Gastroesophageal sphincter (tissue), 4 donors: ENCODE data around the gene BMI1. TPM values are rescaled to one million over a fixed set of nuclear protein-coding genes. Genes with fewer than 3 reads are reported as not detected.

ENCODE experiments used
- ATAC-seq: fragments of 150-250 bp; one replicate; pipeline ENCODE4 v1.9.1; 2016; ENCODE audit warnings: mild to moderate bottlenecking, moderate library complexity
- H3K27ac ChIP-seq, 4 donors: fragments of 200-600 bp; sonication (generic) in 3 of 4; 1 replicate in 3 of 4; 2 replicates in 1 of 4; pipeline ENCODE4 v1.5.1; 2016 to 2019
- H3K27me3 ChIP-seq: fragments of 200-600 bp; sonication (generic); one replicate; pipeline ENCODE4 v1.5.1; 2019
- H3K36me3 ChIP-seq, 2 donors: fragments of 200-600 bp; sonication (generic); one replicate each; pipeline ENCODE4 v1.5.1; 2019; ENCODE audit warnings: control low read depth in 1 of 2
- H3K4me1 ChIP-seq, 3 donors: fragments of 200-600 bp; sonication (generic); 1 replicate in 2 of 3; 2 replicates in 1 of 3; pipeline ENCODE4 v1.5.1; 2016 to 2019; ENCODE audit warnings: control low read depth in 2 of 3
- H3K4me3 ChIP-seq, 2 donors: fragments of 200-600 bp; sonication (generic); one replicate each; pipeline ENCODE4 v1.5.1; 2019; ENCODE audit warnings: mild to moderate bottlenecking in 1 of 2, moderate library complexity in 1 of 2
- H3K9me3 ChIP-seq, 3 donors: fragments of 200-600 bp; sonication (generic); one replicate each; pipeline ENCODE4 v1.5.1; 2017 to 2019; ENCODE audit warnings: control low read depth in 2 of 3
- EP300 ChIP-seq: sonication (generic); formaldehyde crosslinking; IDR thresholded peaks from one replicate; pipeline ENCODE4 v1.6.1; 2017; ENCODE audit warnings: antibody characterized with exemption, mild to moderate bottlenecking
- POLR2A ChIP-seq, 2 donors: fragments of 450-650 bp; IDR thresholded peaks; one replicate each; pipeline ENCODE4 v1.6.1; 2017; ENCODE audit warnings: antibody characterized with exemption in 2 of 2, mild to moderate bottlenecking in 2 of 2, moderate library complexity in 1 of 2
- POLR2AphosphoS5 ChIP-seq: sonication (generic); formaldehyde crosslinking; IDR thresholded peaks from one replicate; pipeline ENCODE4 v1.6.1; 2017; ENCODE audit warnings: antibody characterized with exemption
- WGBS, 2 donors: methylation state at CpG; one replicate each; pipeline ENCODE4 v1.1.5; 2018; ENCODE audit warnings: low coverage in 1 of 2; 5-methylcytosine and 5-hydroxymethylcytosine counted together
- total RNA-seq, 4 donors: library from RNA; depleted of rRNA; stranded (reverse); fragments of >200 nt; gene quantifications; one replicate each; pipeline ENCODE4 v1.1.0, GENCODE V29; 2016
- TF ChIP-seq, protein P1 (sequence below), 4 experiments: fragments of 200-600 bp in 2 of 4; fragments of 450-650 bp in 2 of 4; sonication (generic) in 1 of 4; IDR thresholded peaks; one replicate each; pipeline ENCODE4 v1.5.1; 2017 to 2019; ENCODE audit warnings: antibody characterized with exemption in 4 of 4, mild to moderate bottlenecking in 2 of 4, moderate library complexity in 2 of 4

BMI1 gene
- total RNA-seq, 4 donors from 2014 or later = 70.5 to 108 (median 94.3) TPM

- no peaks in the 10 kb centered on the region for H3K36me3 ChIP-seq
- peaks cover 87% of the 10 kb centered on the region for H3K27me3 ChIP-seq
- H3K4me1 ChIP-seq = peaks cover 0 to 40% (median 21%) of the 10 kb centered on the region in 3 donors
- H3K27ac ChIP-seq = peak overlapping the region; percentile 71 to 96 (median 94)
- 0 to 1% methylated on average over 5 to 12 of the region's 98 CpGs for WGBS, 2 donors
- H3K9me3 ChIP-seq = peaks cover 0 to 6% (median 0%) of the 10 kb centered on the region in 3 donors
- TF ChIP-seq, protein P1, sequence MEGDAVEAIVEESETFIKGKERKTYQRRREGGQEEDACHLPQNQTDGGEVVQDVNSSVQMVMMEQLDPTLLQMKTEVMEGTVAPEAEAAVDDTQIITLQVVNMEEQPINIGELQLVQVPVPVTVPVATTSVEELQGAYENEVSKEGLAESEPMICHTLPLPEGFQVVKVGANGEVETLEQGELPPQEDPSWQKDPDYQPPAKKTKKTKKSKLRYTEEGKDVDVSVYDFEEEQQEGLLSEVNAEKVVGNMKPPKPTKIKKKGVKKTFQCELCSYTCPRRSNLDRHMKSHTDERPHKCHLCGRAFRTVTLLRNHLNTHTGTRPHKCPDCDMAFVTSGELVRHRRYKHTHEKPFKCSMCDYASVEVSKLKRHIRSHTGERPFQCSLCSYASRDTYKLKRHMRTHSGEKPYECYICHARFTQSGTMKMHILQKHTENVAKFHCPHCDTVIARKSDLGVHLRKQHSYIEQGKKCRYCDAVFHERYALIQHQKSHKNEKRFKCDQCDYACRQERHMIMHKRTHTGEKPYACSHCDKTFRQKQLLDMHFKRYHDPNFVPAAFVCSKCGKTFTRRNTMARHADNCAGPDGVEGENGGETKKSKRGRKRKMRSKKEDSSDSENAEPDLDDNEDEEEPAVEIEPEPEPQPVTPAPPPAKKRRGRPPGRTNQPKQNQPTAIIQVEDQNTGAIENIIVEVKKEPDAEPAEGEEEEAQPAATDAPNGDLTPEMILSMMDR (IDR thresholded peaks at IDR 0.05) = peak in 1 of 4 experiments; percentile 29
- peak; percentile 49 for TF ChIP-seq POLR2AphosphoS5
- TF ChIP-seq EP300 = no peak
- TF ChIP-seq POLR2A (IDR thresholded peaks at IDR 0.05) = peak in 1 of 2 donors; percentile 52
- peak overlapping the region; percentile 48 to 77 for H3K4me3 ChIP-seq
- peak; percentile 81 for ATAC-seq
Observed at GRCh38 chr10:22340329-22341189, 19.7 kb downstream of the BMI1 start.

DNA sequence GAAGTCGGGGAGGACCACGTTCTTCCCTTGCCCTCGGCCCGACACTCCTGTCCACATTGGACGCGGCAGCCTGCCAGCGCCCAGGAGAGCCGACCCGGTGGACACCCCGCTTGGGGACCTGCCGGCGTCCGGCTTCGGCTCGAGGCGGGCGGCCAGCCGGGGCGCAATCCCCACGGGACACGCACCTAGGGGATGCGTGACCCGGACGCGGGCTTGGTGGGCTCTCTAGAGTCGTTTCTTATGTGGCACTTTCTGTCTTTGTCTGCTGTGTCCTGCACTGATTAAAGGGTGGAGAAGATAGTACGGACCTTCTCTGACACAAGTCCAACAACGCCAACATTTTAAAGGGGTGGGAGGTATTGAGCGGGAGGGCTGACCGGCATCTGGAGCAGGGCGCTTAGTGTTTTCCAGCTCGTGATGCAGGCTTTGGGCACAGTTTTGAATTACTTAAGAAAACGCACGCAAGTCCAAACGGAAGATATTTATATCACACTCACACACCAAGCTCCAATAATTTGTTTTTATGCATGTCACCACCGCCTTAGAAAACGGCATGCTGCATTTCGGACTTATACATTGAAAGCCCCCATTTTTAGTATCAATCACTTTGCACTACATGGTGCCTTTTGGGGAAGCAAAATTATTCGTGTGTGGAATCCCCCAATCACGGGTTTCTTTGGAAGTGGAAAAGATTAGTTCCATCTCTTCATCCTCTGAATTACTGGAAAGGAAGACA is 20.5 kb downstream of the BMI1 start:
- peaks cover 87% of the 10 kb centered on the region for H3K27me3 ChIP-seq
- TF ChIP-seq EP300 = no peak
- peak; percentile 14 for TF ChIP-seq POLR2AphosphoS5
- TF ChIP-seq, protein P1 (IDR thresholded peaks at IDR 0.05) = no peak
- ATAC-seq = peak; percentile 11
- H3K27ac ChIP-seq = peak overlapping the region; percentile 71 to 96 (median 94)
- H3K9me3 ChIP-seq = peaks cover 0 to 11% (median 0%) of the 10 kb centered on the region in 3 donors
- peaks cover 0 to 34% (median 13%) of the 10 kb centered on the region in 3 donors for H3K4me1 ChIP-seq
- WGBS, 2 donors = 8 to 20% methylated on average over 1 to 11 of the region's 40 CpGs
- H3K4me3 ChIP-seq = peak overlapping the region; percentile 48 to 77
- no peaks in the 10 kb centered on the region for H3K36me3 ChIP-seq

DNA sequence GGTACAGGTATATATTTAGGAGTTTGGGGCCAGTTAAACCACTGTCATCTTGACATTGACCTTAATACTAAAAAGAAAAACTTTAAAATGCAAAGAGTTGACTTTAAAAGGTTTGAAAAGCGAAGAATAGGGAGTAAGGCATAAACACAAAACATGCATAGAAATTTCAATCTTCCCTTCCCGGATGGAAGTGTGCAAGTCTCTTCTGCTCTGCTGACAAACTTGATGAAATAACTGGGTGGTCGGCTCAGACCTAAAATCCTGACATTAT is 21.0 kb downstream of the BMI1 start:
- Histone ChIP-seq H3K27me3 (peaks cover 87% of the 10 kb centered on the region), H3K27ac (no peak overlapping the region), H3K9me3 (peaks cover 0 to 11% (median 0%) of the 10 kb centered on the region in 3 donors), H3K36me3 (no peaks in the 10 kb centered on the region), H3K4me3 (no peak overlapping the region), H3K4me1 (peaks cover 0 to 29% (median 10%) of the 10 kb centered on the region in 3 donors)
- TF ChIP-seq, protein P1 (IDR thresholded peaks at IDR 0.05) = no peak
- TF ChIP-seq POLR2A (IDR thresholded peaks at IDR 0.05) = no peak
- no peak for TF ChIP-seq POLR2AphosphoS5
- ATAC-seq = no peak
- 44 to 47% methylated on average over 3 of the region's 3 CpGs for WGBS, 2 donors

DNA sequence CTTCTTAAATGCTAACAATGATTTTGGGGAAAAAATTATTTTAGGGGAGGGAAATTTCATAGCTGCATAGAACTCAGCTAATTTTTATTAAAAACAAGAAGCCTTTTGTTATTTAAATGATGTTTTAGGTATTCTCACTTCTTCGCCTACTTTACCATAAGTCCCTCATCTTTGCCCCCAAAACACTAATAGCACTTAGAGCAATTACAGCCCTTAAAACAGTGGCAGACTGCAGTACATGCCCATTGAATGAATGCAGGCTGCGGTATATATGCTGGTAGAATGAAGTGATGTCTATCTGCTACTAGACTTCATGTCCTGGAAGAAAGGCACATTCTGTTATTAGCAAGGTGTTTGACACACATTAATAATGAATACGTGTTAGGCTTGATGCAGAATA is 21.5 kb downstream of the BMI1 start:
- TF ChIP-seq POLR2A (IDR thresholded peaks at IDR 0.05) (no peak), POLR2AphosphoS5 (peak; percentile 7)
- Histone ChIP-seq H3K27me3 (peaks cover 87% of the 10 kb centered on the region), H3K36me3 (no peaks in the 10 kb centered on the region), H3K27ac (no peak overlapping the region), H3K9me3 (peaks cover 0 to 11% (median 0%) of the 10 kb centered on the region in 3 donors), H3K4me3 (no peak overlapping the region), H3K4me1 (peaks cover 0 to 26% (median 10%) of the 10 kb centered on the region in 3 donors)
- ATAC-seq = no peak
- WGBS, 2 donors = 28 to 64% methylated on average over 2 to 3 of the region's 3 CpGs

- H3K27me3 ChIP-seq = peaks cover 83% of the 10 kb centered on the region
- H3K36me3 ChIP-seq = no peaks in the 10 kb centered on the region
- TF ChIP-seq EP300 (no peak), POLR2AphosphoS5 (no peak), POLR2A (IDR thresholded peaks at IDR 0.05) (no peak)
- TF ChIP-seq, protein P1 (IDR thresholded peaks at IDR 0.05) = no peak
- H3K9me3 ChIP-seq = peaks cover 0 to 11% (median 0%) of the 10 kb centered on the region in 3 donors
- no peak overlapping the region for H3K4me3 ChIP-seq
- 14 to 20% methylated on average over 3 of the region's 3 CpGs for WGBS, 2 donors
- H3K27ac ChIP-seq = no peak overlapping the region
- no peak for ATAC-seq
- H3K4me1 ChIP-seq = peaks cover 0 to 26% (median 10%) of the 10 kb centered on the region in 3 donors
Observed at GRCh38 chr10:22343731-22344130, 22.8 kb downstream of the BMI1 start.
